ENCODE data around the gene RAPGEF3.

RAPGEF3 gene

GRCh38 chr12:47717443-47718193 is 41.1 kb downstream of the RAPGEF3 start:
- peak; percentile 19 for DNase-seq

- no peak for DNase-seq
These were observed 41.6 kb downstream of the RAPGEF3 start for GRCh38 chr12:47717046-47717442.

GRCh38 chr12:47715877-47716548 is 42.7 kb downstream of the RAPGEF3 start:
- no peak for DNase-seq

- DNase-seq: peak; percentile 67
These were observed 43.2 kb downstream of the RAPGEF3 start for GRCh38 chr12:47715393-47715876.

GRCh38 chr12:47714826-47715386 is 43.8 kb downstream of the RAPGEF3 start:
- no peak for DNase-seq

- DNase-seq: no peak
These were observed 46.5 kb downstream of the RAPGEF3 start for GRCh38 chr12:47712171-47712570.

GRCh38 chr12:47711448-47711847 is 47.2 kb downstream of the RAPGEF3 start:
- DNase-seq: no peak

GRCh38 chr12:47710278-47710677 is 48.4 kb downstream of the RAPGEF3 start:
- DNase-seq: no peak

GRCh38 chr12:47709671-47710070 is 49.0 kb downstream of the RAPGEF3 start:
- DNase-seq: no peak

- DNase-seq: no peak
These were observed 49.4 kb downstream of the RAPGEF3 start for GRCh38 chr12:47709237-47709636.

GRCh38 chr12:47707905-47708543 is 50.7 kb downstream of the RAPGEF3 start:
- DNase-seq: no peak

- DNase-seq: no peak
These were observed 51.3 kb downstream of the RAPGEF3 start for GRCh38 chr12:47707355-47707754.

GRCh38 chr12:47705566-47706425 is 52.9 kb downstream of the RAPGEF3 start, which contains the start of gene RPAP3:
Gene RPAP3 (minus strand): TSS chr12:47706030. CDS start chr12:47702840, 3,190 bp downstream.
- peak; percentile 98 for DNase-seq

- DNase-seq: no peak
These were observed 53.5 kb downstream of the RAPGEF3 start for GRCh38 chr12:47705229-47705565.

GRCh38 chr12:47704719-47705118 is 54.0 kb downstream of the RAPGEF3 start:
- no peak for DNase-seq

- no peak for DNase-seq
These were observed 58.4 kb downstream of the RAPGEF3 start for GRCh38 chr12:47700263-47700662.

GRCh38 chr12:47698631-47699030 is 60.0 kb downstream of the RAPGEF3 start:
- DNase-seq: no peak

- no peak for DNase-seq
These were observed 60.6 kb downstream of the RAPGEF3 start for GRCh38 chr12:47698055-47698454.

GRCh38 chr12:47689215-47689614 is 69.5 kb downstream of the RAPGEF3 start:
- DNase-seq: no peak

- no peak for DNase-seq
These were observed 71.0 kb downstream of the RAPGEF3 start for GRCh38 chr12:47687636-47688035.

GRCh38 chr12:47686645-47687240 is 71.9 kb downstream of the RAPGEF3 start:
- DNase-seq: no peak
